Testis (tissue), 3 donors: ENCODE measurements around the gene DACH1. TPM values are rescaled to one million over a fixed set of nuclear protein-coding genes. Genes with fewer than 3 reads are reported as not detected.

Source experiments
- DNase-seq: peaks from one replicate; pipeline ENCODE4 v3.0.0-alpha.2; 2019
- H3K27ac ChIP-seq, 2 donors: fragments of 200-600 bp; sonication (generic); one replicate each; pipeline ENCODE4 v1.5.1; 2019
- H3K27me3 ChIP-seq: fragments of 200-600 bp; sonication (generic); one replicate; pipeline ENCODE4 v1.5.1; 2019
- H3K36me3 ChIP-seq: fragments of 200-600 bp; sonication (generic); one replicate; pipeline ENCODE4 v1.5.1; 2017; ENCODE audit warnings: low read depth; ENCODE audit errors: missing control alignments
- H3K4me1 ChIP-seq: fragments of 200-600 bp; sonication (generic); one replicate; pipeline ENCODE4 v1.5.1; 2019
- H3K4me3 ChIP-seq, 2 donors: fragments of 200-600 bp; sonication (generic); one replicate each; pipeline ENCODE4 v1.5.1; 2017 to 2019
- H3K9me3 ChIP-seq: fragments of 200-600 bp; sonication (generic); one replicate; pipeline ENCODE4 v1.5.1; 2017
- CTCF ChIP-seq, 3 experiments: fragments of 450-650 bp in 2 of 3; fragments of 200-600 bp in 1 of 3; sonication (generic) in 1 of 3; IDR thresholded peaks; one replicate each; pipeline ENCODE4 v1.5.1; 2016 to 2019; ENCODE audit warnings: antibody characterized with exemption in 3 of 3, mild to moderate bottlenecking in 2 of 3, moderate library complexity in 1 of 3
- POLR2A ChIP-seq: fragments of 450-650 bp; IDR thresholded peaks from one replicate; pipeline ENCODE4 v1.6.1; 2017; ENCODE audit warnings: antibody characterized with exemption, mild to moderate bottlenecking, moderate library complexity
- WGBS, 2 donors: methylation state at CpG; one replicate each; pipeline ENCODE4 v1.1.5; 2018; 5-methylcytosine and 5-hydroxymethylcytosine counted together
- intact Hi-C: fragments of 100-400 bp; cut with DNase I; formaldehyde crosslinking; loops from one replicate; pipeline ENCODE4 v1.15.1; 2023; ENCODE audit warnings: low total_unique reads
- polyA plus RNA-seq: library from polyadenylated mRNA; stranded (reverse); fragments of 350-450 nt; fragmentation: Illumina TruSeq; extraction: RNeasy Lipid Tissue Mini Kit (QIAGEN cat#74804); gene quantifications from one replicate; pipeline ENCODE4 v1.2.3, GENCODE V29; 2014; ENCODE audit warnings: low read depth, low replicate concordance; ENCODE audit not compliant: insufficient read depth
- total RNA-seq, 2 donors: library from RNA; depleted of rRNA; stranded (reverse); fragments of >200 nt; gene quantifications; one replicate each; pipeline ENCODE4 v1.2.3, GENCODE V29; 2016

The DACH1 gene
- total and polyA plus RNA-seq, 3 donors from 2014 or later = 4.7 to 11.1 (median 5.4) TPM

- DNase-seq = no peak
- intact Hi-C loops = no loop called here
- Histone ChIP-seq H3K4me1 (no peaks in the 10 kb centered on the region), H3K36me3 (no peaks in the 10 kb centered on the region), H3K9me3 (no peaks in the 10 kb centered on the region), H3K27me3 (no peaks in the 10 kb centered on the region), H3K4me3 (no peak overlapping the region), H3K27ac (no peak overlapping the region)
- no peak for TF ChIP-seq CTCF (IDR thresholded peaks at IDR 0.05)
- no peak for TF ChIP-seq POLR2A
- WGBS, 2 donors = 97 to 98% methylated on average over 2 of the region's 2 CpGs
Observed at GRCh38 chr13:71703138-71703537, 163.9 kb downstream of the DACH1 start.

GRCh38 chr13:71702253-71702652 is 164.8 kb downstream of the DACH1 start:
- Histone ChIP-seq H3K9me3 (no peaks in the 10 kb centered on the region), H3K4me1 (no peaks in the 10 kb centered on the region), H3K27me3 (no peaks in the 10 kb centered on the region), H3K36me3 (no peaks in the 10 kb centered on the region), H3K4me3 (no peak overlapping the region), H3K27ac (no peak overlapping the region)
- DNase-seq = no peak
- intact Hi-C loops = no loop called here
- WGBS, 2 donors = 96 to 97% methylated on average over 1 of the region's 1 CpG
- TF ChIP-seq CTCF (IDR thresholded peaks at IDR 0.05) = no peak
- TF ChIP-seq POLR2A = no peak

GRCh38 chr13:71701741-71702140 is 165.3 kb downstream of the DACH1 start:
- 88 to 93% methylated on average over 4 of the region's 4 CpGs for WGBS, 2 donors
- no peaks in the 10 kb centered on the region for H3K9me3 ChIP-seq
- no peaks in the 10 kb centered on the region for H3K27me3 ChIP-seq
- H3K4me3 ChIP-seq = no peak overlapping the region
- no peaks in the 10 kb centered on the region for H3K36me3 ChIP-seq
- intact Hi-C loops = no loop called here
- no peaks in the 10 kb centered on the region for H3K4me1 ChIP-seq
- no peak for DNase-seq
- no peak overlapping the region for H3K27ac ChIP-seq
- TF ChIP-seq CTCF (IDR thresholded peaks at IDR 0.05) (no peak), POLR2A (no peak)

GRCh38 chr13:71699342-71699741 is 167.7 kb downstream of the DACH1 start:
- 86 to 88% methylated on average over 2 of the region's 2 CpGs for WGBS, 2 donors
- H3K27ac ChIP-seq = no peak overlapping the region

More at GRCh38 chr13:71699342-71699741, 167.7 kb downstream of the DACH1 start:
- intact Hi-C loops = no loop called here
- DNase-seq = no peak
- H3K4me3 ChIP-seq = no peak overlapping the region
- H3K27me3 ChIP-seq = no peaks in the 10 kb centered on the region
- H3K4me1 ChIP-seq = no peaks in the 10 kb centered on the region
- no peaks in the 10 kb centered on the region for H3K9me3 ChIP-seq
- TF ChIP-seq CTCF (IDR thresholded peaks at IDR 0.05) (no peak), POLR2A (no peak)
- no peaks in the 10 kb centered on the region for H3K36me3 ChIP-seq
